ENCODE results near the gene MIPOL1.

DNA sequence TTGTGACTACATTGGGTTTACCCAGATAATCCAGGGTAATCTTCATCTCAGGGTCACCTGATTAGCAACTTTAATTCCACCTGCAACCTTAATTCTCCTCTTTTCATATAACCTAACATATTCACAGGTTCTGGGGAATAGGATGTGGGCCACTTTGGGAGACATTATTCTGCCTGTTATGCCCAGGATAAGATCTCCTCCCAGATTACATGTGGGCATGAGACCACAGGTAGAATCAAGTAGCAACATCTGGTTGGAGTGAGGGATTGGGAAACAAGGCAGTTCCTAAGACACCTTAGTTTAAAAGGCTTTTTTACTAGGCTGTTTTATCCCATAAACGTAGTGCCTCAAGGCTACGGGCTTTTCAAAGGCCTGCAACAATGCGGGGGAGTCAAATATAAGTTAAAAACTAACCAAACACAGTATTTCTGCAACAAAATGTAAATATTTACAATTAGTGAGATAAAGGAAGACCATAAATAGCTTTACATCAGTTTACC lies 215.8 kb downstream of the MIPOL1 start:
- TF ChIP-seq CTCF (IDR thresholded peaks at IDR 0.05; ENCODE audit: low read length) (no peak), EZH2 (IDR thresholded peaks at IDR 0.05; ENCODE audit: borderline replicate concordance, low read length) (no peak)
